Chondrocyte (in vitro differentiated cells): ENCODE measurements around the gene PDCL3. TPM values are rescaled to one million over a fixed set of nuclear protein-coding genes. Genes with fewer than 3 reads are reported as not detected.

Experiments
- DNase-seq: peaks from one replicate; pipeline ENCODE4 v3.0.0; 2021; ENCODE audit warnings: mixed read lengths, low spot score
- H3K27ac Mint-ChIP-seq: one replicate; pipeline ENCODE4 v1.8.0; 2021; ENCODE audit warnings: mild to moderate bottlenecking, moderate library complexity, mixed read lengths; ENCODE audit not compliant: unreplicated experiment
- H3K27me3 Mint-ChIP-seq: 2 replicates; pipeline ENCODE4 v1.8.0; 2021; ENCODE audit warnings: low read depth, mixed read lengths
- H3K36me3 Mint-ChIP-seq: 2 replicates; pipeline ENCODE4 v1.8.0; 2021; ENCODE audit warnings: low read depth, mixed read lengths
- H3K4me1 Mint-ChIP-seq: 2 replicates; pipeline ENCODE4 v1.8.0; 2021; ENCODE audit warnings: low read depth, mild to moderate bottlenecking, mixed read lengths
- H3K4me3 Mint-ChIP-seq: one replicate; pipeline ENCODE4 v1.8.0; 2021; ENCODE audit warnings: mild to moderate bottlenecking, moderate library complexity, mixed read lengths; ENCODE audit not compliant: unreplicated experiment
- H3K9me3 Mint-ChIP-seq: 2 replicates; pipeline ENCODE4 v1.8.0; 2021; ENCODE audit warnings: low read depth, mixed read lengths
- total RNA-seq: library from RNA; stranded (reverse); gene quantifications from 3 replicates; pipeline ENCODE4 v1.2.1, GENCODE V29; 2021
- TF ChIP-seq, protein P1 (sequence below): fragments of 200-600 bp; sonication (generic); IDR thresholded peaks from 2 replicates; pipeline ENCODE4 v1.5.0; 2021; ENCODE audit warnings: antibody characterized with exemption, mild to moderate bottlenecking, moderate library complexity

PDCL3 gene
- total RNA-seq, 1 donor from 2014 or later, result 27.1 TPM

DNA sequence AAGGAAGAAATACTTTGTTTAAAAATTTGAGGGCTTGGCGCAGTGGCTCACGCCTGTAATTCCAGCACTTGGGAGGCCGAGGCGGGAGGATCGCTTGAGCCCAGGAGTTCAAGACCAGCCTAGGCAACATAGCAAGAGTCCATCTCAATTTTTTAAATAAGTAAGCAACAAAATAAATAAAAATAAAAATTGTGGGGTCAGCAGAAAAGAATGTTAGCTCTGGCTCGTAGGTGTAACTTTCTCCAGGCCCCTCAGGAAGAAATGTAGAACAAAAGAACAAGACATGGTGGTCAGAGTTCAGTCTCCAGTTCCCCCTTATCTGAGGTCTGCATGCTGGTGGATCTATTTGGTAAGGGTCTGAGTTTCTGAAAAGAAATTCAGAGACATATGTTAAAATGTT lies 20.4 kb upstream of the PDCL3 start:
- H3K36me3 Mint-ChIP-seq, result peaks cover 1% of the 10 kb centered on the region
- TF ChIP-seq, protein P1, sequence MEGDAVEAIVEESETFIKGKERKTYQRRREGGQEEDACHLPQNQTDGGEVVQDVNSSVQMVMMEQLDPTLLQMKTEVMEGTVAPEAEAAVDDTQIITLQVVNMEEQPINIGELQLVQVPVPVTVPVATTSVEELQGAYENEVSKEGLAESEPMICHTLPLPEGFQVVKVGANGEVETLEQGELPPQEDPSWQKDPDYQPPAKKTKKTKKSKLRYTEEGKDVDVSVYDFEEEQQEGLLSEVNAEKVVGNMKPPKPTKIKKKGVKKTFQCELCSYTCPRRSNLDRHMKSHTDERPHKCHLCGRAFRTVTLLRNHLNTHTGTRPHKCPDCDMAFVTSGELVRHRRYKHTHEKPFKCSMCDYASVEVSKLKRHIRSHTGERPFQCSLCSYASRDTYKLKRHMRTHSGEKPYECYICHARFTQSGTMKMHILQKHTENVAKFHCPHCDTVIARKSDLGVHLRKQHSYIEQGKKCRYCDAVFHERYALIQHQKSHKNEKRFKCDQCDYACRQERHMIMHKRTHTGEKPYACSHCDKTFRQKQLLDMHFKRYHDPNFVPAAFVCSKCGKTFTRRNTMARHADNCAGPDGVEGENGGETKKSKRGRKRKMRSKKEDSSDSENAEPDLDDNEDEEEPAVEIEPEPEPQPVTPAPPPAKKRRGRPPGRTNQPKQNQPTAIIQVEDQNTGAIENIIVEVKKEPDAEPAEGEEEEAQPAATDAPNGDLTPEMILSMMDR, result no peak
- no peak for DNase-seq
- no peak overlapping the region for H3K27ac Mint-ChIP-seq
- H3K4me3 Mint-ChIP-seq, result no peak overlapping the region
- peaks cover 6% of the 10 kb centered on the region for H3K9me3 Mint-ChIP-seq
- peaks cover 20% of the 10 kb centered on the region for H3K27me3 Mint-ChIP-seq
- H3K4me1 Mint-ChIP-seq, result no peaks in the 10 kb centered on the region

DNA sequence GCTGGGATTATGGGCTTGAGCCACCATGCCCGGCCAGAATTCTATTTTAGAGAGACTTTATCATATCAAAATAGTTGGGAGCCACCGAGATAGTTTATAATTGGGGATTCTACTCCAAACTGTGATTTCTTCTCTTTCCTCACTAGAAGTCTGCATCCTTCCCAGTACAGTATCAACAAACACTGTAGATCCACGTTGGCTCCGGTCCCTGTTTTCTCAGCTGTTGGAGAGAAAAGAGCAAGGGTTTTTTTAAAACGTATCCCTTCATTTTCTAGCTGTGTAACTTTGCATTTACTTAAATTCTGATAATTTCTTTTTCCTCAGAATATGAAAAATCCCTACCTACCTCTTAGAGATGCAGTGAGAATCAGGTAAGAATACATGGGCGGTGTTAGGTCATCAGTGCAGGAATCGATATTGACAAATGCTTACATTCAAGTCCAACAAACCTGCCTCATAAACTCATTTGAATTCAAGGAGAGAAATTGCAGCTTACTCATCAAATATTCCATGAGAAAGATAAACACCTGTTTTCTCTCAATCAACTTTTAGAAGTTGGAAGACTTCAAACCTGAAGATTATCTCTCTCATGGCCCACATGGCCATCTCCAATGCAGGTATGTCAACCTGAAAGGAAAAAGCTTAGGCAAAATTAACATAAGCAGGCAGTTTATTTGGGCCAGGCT lies 17.7 kb upstream of the PDCL3 start:
- Mint-ChIP-seq H3K9me3 (peaks cover 6% of the 10 kb centered on the region), H3K27me3 (peaks cover 20% of the 10 kb centered on the region), H3K4me1 (no peaks in the 10 kb centered on the region), H3K4me3 (no peak overlapping the region), H3K27ac (no peak overlapping the region), H3K36me3 (peaks cover 1% of the 10 kb centered on the region)
- TF ChIP-seq, protein P1, result no peak
- DNase-seq, result no peak

DNA sequence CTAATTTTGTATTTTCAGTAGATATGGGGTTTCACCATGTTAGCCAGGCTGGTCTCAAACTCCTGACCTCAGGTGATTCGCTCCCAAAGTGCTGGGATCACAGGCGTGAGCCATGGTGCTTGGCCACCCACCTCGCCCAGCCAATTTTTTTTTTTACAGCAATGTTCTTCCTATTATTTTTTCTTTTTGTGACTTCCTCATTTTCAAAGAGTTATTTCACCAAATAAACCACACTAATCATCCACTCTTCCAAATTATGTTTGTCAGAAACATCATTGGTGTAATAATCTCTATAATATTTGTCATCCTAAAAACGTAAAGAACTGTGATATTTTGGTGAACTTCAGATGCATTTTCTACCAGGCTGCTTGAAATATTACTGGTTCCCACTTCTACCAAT lies 16.3 kb upstream of the PDCL3 start:
- no peak overlapping the region for H3K27ac Mint-ChIP-seq
- no peaks in the 10 kb centered on the region for H3K4me1 Mint-ChIP-seq
- H3K36me3 Mint-ChIP-seq, result peaks cover 1% of the 10 kb centered on the region
- TF ChIP-seq, protein P1, result no peak
- no peak for DNase-seq
- peaks cover 6% of the 10 kb centered on the region for H3K9me3 Mint-ChIP-seq
- peaks cover 22% of the 10 kb centered on the region for H3K27me3 Mint-ChIP-seq
- H3K4me3 Mint-ChIP-seq, result no peak overlapping the region

DNA sequence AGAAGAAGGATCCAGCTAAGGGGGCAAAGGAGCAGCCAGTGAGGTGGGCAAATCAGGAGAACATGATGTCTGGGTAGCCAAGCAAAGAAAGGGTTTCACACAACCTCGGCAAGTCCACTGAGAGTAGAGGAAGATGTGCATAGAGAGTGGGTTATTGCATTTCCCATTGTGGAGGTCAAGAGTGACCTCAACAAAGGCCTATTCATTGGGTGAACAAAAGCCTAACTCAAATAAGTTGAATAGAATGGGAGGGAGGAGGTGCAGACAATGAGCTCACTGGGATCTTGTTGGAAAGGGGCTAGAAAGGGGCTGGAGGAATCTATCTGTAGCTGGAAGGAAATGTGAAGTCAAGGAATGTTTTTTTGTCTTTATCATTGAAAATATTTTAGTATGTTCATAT lies 14.0 kb upstream of the PDCL3 start:
- TF ChIP-seq, protein P1, result no peak
- Mint-ChIP-seq H3K27ac (no peak overlapping the region), H3K4me3 (no peak overlapping the region), H3K9me3 (no peaks in the 10 kb centered on the region), H3K4me1 (no peaks in the 10 kb centered on the region), H3K36me3 (no peaks in the 10 kb centered on the region), H3K27me3 (peaks cover 22% of the 10 kb centered on the region)
- DNase-seq, result no peak

DNA sequence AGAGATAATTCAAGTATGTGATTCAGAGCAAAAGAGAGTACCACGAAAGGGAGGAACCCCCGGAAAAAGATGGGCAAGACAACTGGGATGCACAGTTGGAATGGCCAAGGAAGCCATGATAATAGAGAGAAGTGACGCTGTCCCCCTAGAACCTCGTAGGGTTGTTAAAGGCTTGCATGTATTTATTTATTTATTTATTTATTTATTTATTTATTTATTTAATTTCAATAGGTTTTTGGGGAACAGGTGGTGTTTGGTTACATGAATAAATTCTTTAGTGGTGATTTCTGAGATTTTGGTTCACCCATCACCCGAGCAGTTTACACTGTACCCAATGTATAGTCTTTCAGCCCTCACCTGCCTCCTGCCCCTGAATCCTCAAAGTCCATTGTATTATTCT lies 11.5 kb upstream of the PDCL3 start:
- TF ChIP-seq, protein P1, result no peak
- Mint-ChIP-seq H3K27me3 (peaks cover 19% of the 10 kb centered on the region), H3K36me3 (no peaks in the 10 kb centered on the region), H3K4me3 (no peak overlapping the region), H3K4me1 (no peaks in the 10 kb centered on the region), H3K9me3 (no peaks in the 10 kb centered on the region), H3K27ac (no peak overlapping the region)
- no peak for DNase-seq
